GM21381 (cell line): ENCODE measurements around the gene C1QTNF4.
"Not testable (repeated sequence)": the region's sequence is repeated elsewhere in the genome, so short reads cannot be mapped to it uniquely, and the experiment has no call there.

Source experiments
- ATAC-seq: cut with Tn5 transposase; IDR thresholded peaks from one replicate; pipeline ENCODE4 v1.9.1; 2021; ENCODE audit warnings: mild to moderate bottlenecking, moderate library complexity; ENCODE audit not compliant: unreplicated experiment

C1QTNF4 gene

DNA sequence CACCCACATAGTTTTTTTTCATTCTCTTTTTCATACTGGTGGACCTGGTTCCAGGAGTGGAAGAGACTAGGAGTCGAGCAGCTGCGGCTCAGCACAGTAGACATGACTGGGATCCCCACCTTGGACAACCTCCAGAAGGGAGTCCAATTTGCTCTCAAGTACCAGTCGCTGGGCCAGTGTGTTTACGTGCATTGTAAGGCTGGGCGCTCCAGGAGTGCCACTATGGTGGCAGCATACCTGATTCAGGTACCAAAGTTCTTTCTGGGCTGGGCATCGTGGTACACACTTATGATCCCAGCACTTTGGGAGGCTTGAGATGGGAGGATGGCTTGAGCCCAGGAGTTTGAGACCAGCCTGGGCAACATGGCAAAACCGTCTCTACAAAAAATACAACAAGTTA is 24.6 kb downstream of the C1QTNF4 start:
- no peak for ATAC-seq

DNA sequence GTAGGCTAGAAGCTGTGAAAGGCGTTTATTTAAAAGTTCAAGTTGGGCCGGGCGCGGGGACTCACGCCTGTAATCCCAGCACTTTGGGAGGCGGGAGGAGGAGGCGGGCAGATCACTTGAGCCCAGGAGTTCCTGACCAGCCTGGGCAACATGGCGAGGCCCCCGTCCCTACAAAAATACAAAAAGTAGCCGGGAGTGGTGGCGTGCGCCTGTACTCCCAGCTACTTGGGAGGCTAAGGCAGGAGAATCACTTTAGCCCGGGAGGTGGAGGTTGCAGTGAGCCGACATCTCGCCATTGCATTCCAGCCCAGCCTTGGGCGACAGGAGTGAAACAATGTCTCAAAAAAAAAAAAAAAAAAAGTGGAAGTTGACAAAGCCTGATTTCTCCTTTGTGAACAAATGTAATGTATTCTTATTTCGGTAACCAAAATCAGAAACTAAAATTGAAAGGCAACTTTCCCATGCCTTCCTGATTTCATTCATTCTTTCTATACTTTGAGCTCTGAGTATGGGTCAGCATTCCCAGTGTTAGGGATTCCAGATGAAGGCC is 28.0 kb downstream of the C1QTNF4 start:
- peak; percentile 7 for ATAC-seq

DNA sequence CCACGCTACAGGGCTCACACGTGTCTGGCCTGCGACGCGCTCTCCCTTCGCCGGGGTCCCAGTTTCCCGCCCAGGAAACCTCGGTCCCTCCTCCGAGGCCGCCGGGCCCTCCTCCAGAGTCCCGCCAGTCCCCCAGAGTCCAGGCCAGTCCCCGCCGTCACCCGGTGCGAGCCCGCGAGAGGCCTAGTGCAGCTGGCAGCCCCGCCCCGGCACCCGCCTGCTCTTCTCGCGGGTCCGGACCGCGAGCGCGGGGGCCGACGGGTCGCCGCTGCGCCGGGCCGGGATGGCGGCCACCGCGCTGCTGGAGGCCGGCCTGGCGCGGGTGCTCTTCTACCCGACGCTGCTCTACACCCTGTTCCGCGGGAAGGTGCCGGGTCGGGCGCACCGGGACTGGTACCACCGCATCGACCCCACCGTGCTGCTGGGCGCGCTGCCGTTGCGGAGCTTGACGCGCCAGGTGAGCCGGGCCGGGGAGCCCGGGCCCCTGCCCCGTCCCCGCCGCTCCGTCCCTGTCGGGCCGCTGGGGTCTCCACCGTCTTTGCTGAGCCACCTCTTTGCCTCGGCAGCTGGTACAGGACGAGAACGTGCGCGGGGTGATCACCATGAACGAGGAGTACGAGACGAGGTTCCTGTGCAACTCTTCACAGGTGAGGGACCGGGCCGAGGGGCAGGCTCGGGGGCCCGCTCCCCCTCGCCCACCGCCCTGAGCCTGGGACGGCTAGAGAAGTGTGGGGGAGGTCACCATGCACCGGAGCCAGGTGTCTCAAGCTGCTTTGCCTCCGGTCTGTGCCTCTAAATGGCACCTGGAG is 28.7 kb downstream of the C1QTNF4 start, which contains the start of gene PTPMT1:
PTPMT1 (plus strand) TSS at position 260 of the 809 bp plus-strand sequence; CDS start at position 284, 24 bp downstream.
- ATAC-seq: peak; percentile 77

DNA sequence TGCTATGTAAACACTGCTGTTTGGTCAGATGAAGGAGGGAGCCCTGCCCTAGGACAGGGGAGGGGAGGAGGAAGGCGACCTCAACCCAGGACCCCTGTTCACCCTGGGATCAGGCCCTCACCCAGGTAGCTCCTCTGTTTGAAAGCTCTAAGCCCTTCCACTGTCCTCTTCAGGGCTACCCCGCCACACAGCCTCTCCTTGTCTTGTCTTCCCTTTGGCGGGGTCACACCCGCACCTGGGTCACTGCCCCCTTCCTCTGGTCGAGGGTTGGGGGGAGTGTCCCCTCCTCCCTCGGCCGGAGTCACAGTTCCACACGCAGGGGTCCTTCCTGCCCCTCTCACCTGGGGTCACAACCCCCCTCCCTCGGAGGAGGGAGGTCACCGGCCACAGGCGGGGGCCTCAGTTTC is 29.3 kb downstream of the C1QTNF4 start:
- peak; percentile 3 for ATAC-seq

DNA sequence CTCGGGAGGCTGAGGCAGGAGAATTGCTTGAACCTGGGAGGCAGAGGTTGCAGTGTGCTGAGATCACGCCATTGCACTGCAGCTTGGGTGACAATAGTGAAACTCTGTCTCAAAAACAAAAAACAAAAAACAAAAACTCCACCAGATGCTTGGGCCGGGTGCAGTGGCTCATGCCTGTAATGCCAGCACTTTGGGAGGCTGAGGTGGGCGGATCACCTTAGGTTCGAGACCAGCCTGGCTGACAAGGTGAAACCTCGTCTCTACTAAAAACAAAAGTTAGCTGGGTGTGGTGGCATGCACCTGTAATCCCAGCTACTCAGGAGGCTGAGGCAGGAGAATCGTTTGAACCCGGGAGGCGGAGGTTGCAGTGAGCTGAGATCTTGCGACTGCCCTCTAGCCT is 29.8 kb downstream of the C1QTNF4 start:
- not testable (repeated sequence) for ATAC-seq

DNA sequence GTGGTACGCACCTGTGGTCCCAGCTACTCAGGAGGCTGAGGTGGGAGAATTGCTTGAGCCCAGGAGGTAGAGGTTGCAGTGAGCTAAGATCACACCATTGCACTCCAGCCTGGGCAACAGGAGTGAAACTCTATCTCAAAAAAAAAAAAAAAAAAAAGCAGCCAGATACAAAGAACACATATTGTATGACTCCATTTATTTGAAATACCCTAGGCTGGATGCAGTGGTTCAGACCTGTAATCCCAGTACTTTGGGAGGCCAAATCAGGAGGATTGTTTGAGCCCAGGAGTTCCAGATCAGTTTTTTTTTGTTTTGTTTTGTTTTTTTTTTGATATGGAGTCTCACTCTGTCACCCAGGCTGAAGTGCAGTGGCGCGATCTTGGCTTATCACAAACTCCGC is 31.8 kb downstream of the C1QTNF4 start:
- ATAC-seq: not testable (repeated sequence)

DNA sequence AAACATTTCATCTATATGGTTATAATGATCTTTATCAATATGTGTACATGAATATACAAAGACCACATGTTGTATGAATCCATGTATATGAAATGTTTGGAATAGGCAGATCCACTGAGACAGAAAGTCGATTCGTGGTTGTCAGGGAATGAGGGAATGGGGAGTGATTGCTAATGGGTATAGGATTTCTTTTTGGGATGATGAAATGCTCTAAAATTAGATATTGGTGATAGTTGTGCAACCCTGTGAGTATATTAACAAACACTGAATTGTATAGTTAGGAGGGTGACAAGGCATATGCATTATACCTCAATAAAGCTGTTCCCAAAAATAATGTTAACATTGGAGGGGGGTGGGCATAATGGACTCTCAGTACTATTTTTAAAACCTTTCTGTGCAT is 33.8 kb downstream of the C1QTNF4 start:
- no peak for ATAC-seq

DNA sequence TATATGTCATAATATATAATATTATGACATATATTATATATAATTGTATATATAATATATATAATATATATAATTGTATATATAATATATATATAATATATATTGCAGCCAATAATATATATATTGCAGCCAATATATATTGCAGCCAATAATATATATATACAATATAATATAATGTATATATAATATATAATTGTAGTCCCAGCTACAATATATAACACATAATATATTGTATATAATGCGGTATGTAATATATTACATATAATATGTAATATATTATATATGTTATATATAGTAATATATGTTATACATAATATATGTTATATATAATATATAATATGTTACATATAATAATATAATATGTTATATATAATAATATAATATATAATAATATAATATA is 35.5 kb downstream of the C1QTNF4 start:
- no peak for ATAC-seq

DNA sequence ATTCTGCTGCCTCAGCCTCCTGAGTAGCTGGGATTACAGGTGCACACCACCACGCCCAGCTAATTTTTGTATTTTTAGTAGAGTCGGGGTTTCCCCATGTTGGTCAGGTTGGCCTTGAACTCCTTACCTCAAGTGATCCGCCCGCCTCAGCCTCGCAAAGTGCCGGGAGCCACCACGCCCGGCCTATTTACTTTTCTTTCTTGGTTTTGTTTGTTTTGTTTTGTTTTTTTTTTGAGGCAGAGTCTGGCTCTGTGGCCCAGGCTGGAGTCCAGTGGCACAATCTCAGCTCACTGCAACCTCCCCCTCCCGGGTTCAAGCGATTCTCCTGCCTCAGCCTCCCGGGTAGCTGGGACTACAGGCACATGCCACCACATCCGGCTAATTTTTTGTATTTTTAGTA is 37.2 kb downstream of the C1QTNF4 start:
- ATAC-seq: not testable (repeated sequence)

DNA sequence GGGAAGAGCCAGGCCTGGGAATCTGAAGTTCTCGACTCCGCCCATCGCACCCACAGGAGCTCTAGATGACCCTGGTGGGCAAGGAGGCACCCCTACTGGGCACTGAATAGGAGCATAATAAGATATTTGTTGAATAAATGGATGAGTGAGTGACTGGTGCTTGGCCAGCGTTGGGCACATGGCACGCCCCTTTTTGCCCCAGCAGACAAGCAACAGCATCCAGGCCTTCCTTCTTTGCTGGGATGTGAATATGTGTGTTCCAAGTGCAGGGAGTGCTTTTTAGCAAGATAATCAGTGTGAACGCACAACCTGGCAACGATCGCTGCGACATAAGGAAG is 40.8 kb downstream of the C1QTNF4 start:
- peak; percentile 21 for ATAC-seq

DNA sequence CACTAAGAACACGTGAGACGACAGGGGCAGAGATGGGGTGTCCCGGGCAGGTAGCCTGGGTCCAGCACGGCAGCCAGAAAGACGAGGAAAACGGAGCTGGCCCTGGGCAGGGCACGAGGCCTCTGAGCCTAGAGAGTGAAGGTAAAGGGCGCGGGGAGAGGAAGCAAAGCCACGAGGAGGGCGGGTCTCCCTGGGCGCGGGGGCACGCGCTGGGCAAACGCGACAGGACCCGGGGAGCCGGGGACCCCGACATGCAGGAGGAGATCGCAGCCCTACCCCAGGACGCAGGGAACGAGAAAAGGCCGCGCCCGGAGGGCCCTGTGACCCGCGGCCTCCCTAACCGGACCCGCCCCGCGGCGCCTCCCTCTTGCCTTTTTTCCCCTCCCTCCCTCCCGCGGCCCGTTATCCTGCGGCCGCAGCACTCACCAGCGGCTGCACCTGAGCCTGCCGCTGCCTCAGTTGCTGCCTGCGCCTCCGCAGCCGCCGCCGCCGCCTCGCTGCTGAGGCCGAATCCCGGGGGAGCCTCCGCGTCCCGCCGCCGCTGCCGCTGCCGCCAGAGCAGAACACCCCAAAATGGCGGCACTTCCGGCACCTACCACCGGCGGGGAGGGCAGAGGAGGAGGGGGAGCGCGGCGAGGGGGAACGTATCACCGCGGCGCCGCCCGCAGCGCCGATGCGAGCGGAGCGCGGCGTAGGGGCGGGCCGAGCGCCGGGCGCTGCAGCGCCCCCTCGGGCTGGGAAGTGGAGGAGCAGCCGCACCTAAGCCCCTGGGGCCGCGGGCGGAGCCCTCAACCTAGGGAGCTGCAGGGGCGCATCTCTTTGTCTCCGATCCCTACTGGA is 41.4 kb downstream of the C1QTNF4 start, which contains the start of gene CELF1:
CELF1 (minus strand) TSS at position 567 of the 840 bp plus-strand sequence. CDS start 53,609 bp downstream, outside the sequence.
- ATAC-seq: peak; percentile 90

DNA sequence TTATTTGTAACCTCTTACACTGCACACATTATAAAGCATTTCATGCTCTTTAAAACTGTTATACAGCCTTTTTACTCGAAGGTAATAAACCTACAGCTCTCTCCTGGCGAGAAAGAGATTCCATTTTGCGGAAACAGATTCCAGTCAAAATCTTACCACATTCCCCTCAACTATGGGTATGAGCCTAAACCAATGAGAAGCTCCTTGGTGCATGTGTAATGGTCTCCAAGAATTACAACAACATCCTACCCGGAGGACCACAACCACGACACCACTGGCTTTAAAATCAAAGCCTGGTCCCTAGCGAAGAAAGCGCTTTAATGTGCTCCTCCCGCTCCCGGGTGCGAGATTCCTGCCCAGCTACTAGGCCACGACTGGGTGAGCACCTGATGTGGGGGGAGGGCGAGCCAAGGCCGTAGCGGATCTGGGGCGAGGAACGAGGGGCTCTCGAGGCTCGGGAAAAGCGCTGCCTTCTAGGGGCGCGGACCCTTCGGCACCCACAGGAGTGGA is 42.1 kb downstream of the C1QTNF4 start:
- no peak for ATAC-seq

DNA sequence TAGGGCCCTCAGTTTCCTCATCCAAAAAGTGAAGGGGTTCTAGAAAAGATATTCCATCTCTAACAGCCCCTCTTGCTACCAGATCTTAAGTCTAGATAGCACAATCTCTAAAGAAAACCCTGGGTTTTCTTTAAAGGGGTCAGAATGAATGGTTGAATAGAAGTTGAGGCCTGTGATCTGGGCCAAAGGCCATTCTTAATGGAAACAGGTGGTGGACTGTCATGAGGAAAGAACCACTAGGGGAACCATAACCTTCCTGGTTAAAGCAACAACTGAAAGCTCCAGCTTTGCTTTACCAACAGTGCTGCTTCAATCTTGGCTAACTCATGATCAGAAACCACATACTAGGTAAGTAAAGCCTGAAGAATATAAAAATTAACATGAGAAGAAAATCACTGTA is 43.1 kb downstream of the C1QTNF4 start:
- ATAC-seq: no peak

DNA sequence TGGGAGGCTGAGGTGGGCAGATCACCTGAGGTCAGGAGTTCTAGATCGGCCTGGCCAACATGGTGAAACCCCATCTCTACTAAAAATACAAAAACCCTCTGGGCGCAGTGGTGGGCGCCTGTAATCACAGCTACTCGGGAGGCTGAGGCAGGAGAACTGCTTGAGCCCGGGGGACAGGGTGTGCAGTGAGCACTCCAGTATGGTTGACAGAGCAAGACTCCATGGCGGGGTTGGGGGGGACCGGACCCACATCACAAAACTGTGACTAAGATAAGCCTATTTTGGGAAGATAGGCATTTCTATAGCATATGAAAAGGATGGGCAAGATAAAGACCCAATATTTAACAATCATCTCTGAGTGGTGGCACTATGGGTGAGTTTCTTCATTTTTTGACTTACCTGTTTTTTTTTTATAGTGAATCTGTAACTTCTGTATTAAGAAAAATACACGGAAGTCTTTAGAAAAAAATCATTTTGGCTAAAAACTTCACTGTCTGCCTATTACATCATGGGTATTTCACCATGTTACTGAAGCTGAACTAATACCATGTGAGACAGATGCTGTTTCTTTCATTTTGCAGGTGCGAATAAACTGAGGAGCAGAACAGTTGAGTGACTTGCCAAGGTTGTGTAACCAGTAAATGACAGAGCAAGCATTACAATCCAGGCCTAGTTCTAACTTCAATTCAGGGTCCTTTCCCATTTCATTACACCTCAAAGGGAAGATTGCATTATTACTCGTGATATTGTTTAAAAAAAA is 43.7 kb downstream of the C1QTNF4 start:
- ATAC-seq: no peak

DNA sequence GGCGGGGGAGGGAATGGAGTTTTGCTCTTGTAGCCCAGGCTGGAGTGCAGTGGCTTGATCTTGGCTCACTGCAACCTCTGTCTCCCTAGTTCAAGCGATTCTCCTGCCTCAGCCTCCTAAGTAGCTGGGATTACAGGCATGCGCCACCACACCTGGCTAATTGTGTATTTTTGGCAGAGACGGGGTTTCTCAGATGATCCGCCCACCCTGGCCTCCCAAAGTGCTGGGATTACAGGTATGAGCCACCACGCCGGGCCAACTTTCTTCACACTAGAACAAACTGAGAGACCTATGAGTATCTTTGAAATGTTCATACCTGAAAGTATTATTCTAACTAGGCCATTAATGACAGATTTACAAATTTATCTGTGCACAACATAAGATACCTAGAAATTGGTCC is 47.9 kb downstream of the C1QTNF4 start:
- ATAC-seq: not testable (repeated sequence)

DNA sequence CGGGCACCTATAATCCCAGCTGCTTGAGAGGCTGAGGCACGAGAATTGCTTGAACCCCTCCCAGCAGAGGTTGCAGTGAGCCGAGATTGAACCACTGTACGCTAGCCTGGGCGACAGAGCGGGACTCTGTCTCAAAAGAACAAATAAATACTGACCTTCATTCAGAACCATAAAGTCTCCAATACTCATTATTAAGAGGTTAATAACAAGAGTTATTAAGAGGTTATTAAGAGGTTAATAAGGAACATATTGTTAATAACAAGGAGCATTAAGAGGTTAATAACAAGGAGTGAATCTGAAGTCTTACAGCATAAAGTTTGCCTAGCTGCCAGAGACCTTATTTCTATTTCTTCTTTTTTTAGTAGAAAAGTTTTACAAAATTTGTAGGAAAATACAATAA is 48.9 kb downstream of the C1QTNF4 start:
- no peak for ATAC-seq

DNA sequence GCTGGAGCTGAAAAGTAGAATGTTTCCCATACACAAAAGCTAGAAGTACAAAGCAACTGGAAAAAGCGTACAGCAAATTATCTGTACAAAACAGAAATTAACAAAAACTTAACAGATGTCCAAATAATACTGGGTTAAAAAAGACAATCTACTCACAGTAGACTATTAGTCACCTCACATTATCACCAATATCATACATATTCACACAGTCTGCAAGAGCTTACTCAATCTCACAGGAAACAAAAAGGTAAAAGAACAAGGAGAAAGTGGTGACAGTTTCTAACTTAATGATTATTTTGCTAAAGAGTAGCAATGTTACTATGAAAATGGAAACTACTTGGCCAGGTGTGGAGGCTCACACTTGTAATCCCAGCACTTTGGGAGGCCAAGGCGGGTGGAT is 53.1 kb downstream of the C1QTNF4 start:
- ATAC-seq: no peak

DNA sequence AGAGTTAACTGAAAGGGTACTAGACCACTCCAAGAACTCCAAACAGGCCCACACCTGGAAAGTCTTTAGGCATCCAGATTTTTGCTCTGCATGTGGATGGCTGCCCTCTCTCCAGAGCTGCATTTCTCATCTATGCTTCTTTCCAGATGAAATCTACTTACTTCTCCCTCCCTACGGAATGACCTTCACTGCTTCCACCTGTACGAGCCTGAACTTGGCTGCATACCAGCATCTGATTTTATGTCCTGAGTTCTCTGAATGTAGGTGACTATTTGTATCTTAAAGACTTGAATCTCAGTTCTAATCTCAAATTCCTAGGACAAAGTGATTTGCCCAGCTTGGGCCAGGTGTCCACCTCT is 54.6 kb downstream of the C1QTNF4 start:
- ATAC-seq: no peak
